ENCODE data around the gene LNPEP.

Gene LNPEP

DNA sequence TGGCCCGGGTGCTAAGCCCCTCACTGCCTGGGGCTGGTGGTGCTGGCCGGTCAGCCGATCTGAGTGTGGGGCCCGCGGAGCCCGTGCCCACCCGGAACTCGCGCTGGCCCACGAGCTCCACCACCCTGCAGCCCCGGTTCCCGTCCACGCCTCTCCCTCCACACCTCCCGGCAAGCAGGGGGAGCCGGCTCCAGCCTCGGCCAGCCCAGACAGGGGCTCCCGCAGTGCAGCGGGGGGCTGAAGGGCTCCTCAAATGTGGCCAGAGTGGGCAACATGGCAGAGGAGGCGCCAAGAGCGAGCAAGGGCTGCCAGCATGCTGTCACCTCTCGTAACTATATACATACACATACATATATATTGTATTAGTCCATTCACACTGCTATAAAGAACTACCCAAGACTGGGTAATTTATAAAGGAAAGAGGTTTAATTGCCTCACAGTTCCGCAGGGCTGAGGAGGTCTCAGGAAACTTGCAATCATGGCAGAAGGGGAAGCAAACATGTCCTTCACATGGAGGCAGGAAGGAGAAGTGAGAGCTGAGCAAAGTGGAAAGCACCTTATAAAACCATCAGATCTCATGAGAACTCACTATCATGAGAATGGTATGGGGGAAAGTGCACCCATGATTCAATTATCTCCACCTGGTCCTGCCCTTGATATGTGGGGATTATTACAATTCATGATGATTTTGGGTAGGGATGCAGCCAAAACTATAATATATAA, 149.7 kb downstream of the LNPEP start:
- Histone ChIP-seq H3K9ac (ENCODE audit: low read length) (no peak overlapping the region), H3K27me3 (replicated peaks; ENCODE audit: control insufficient read depth, insufficient read depth, low read length) (no peaks in the 10 kb centered on the region), H3K4me1 (ENCODE audit: control insufficient read depth, insufficient read depth, low read length) (no peaks in the 10 kb centered on the region), H3K4me3 (ENCODE audit: low read length) (no peak overlapping the region), H3K36me3 (ENCODE audit: control insufficient read depth, insufficient read depth, low read length, severe bottlenecking) (no peaks in the 10 kb centered on the region), H3K9me3 (ENCODE audit: control insufficient read depth, low read length) (no peaks in the 10 kb centered on the region)
- no peak for DNase-seq (ENCODE audit: low read depth)
